GM12865 (cell line): Measurements from ENCODE around the gene MROH8.

Experiments
- DNase-seq: peaks from one replicate; pipeline ENCODE4 v3.0.0; 2010; ENCODE audit warnings: low read depth
- H3K4me3 ChIP-seq: 2 replicates; pipeline ENCODE4 v1.5.1; 2011; ENCODE audit warnings: mild to moderate bottlenecking, low read depth, low read length, control low read depth
- TF ChIP-seq, protein P1 (sequence below): IDR thresholded peaks from 2 replicates; pipeline ENCODE4 v1.5.1; 2011; ENCODE audit warnings: low read length, control low read depth, low read depth, inconsistent platforms; ENCODE audit not compliant: insufficient read depth; ENCODE audit errors: missing control alignments

MROH8 gene

DNA sequence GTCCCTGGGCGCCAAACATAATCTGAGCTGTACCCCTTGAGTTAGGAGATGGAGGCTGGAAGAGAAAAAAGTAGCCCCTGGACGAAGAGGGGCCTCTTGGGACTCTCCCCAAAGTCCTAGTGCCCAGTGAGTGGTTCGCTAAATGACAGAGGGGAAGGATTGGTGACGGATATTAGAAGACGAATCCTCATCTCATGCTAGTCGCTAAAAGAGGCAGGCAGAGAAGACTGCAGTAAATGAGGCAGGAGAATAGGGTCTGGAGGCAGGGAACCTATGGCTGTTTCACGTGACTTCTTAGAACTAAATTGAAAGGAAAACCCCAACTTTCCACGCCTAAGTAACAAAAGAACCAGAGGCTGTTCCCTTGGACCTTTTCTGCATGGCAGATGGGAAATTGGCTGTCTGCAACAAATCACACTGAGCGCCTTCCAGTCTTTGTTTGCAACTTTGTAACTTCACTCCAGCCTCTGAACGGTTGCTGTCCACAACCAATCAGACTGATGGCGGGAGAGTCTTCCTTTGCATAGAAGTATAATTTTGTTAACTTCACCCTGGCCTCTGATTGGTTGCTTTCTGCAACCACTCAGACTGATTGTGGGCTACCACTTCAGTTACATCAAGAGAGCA lies 82.8 kb downstream of the MROH8 start:
- TF ChIP-seq, protein P1, sequence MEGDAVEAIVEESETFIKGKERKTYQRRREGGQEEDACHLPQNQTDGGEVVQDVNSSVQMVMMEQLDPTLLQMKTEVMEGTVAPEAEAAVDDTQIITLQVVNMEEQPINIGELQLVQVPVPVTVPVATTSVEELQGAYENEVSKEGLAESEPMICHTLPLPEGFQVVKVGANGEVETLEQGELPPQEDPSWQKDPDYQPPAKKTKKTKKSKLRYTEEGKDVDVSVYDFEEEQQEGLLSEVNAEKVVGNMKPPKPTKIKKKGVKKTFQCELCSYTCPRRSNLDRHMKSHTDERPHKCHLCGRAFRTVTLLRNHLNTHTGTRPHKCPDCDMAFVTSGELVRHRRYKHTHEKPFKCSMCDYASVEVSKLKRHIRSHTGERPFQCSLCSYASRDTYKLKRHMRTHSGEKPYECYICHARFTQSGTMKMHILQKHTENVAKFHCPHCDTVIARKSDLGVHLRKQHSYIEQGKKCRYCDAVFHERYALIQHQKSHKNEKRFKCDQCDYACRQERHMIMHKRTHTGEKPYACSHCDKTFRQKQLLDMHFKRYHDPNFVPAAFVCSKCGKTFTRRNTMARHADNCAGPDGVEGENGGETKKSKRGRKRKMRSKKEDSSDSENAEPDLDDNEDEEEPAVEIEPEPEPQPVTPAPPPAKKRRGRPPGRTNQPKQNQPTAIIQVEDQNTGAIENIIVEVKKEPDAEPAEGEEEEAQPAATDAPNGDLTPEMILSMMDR, result no peak
- DNase-seq, result peak; percentile 71
- H3K4me3 ChIP-seq, result peak overlapping the region; percentile 73

- H3K4me3 ChIP-seq, result peak within 1 kb of the TSS; percentile 73
- peak; percentile 95 for DNase-seq
- TF ChIP-seq, protein P1, result no peak
Measured at GRCh38 chr20:37095599-37096414, 83.5 kb downstream of the MROH8 start, which contains the start of gene RBL1. Gene RBL1, minus strand, starts transcription at chr20:37095997. Its CDS starts 69 bp downstream, at chr20:37095928.

- TF ChIP-seq, protein P1, result no peak
- H3K4me3 ChIP-seq, result peak overlapping the region; percentile 73
- peak; percentile 75 for DNase-seq
Measured at GRCh38 chr20:37095108-37095598, 84.2 kb downstream of the MROH8 start.

DNA sequence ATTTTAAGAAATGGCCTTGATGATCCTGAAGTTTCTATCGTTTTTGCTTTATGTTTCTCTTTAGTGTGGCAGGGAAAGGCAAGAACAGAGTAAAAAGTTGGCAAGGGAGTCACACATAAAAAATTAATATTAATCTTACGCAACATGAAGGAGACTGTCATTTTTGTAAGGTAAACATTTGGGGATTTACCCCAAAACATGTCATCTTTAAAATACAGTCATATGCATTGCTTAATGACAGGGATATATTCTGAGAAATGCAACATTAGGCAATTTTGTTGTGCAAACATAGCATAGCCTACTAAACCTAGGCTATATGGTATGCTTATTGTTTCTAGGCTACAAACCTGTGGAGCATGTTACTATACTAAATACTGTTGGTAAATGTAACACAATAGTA lies 88.9 kb downstream of the MROH8 start:
- TF ChIP-seq, protein P1, result no peak
- H3K4me3 ChIP-seq, result no peak overlapping the region
- no peak for DNase-seq

GRCh38 chr20:37081717-37082289 lies 97.5 kb downstream of the MROH8 start:
- DNase-seq, result peak; percentile 32
- TF ChIP-seq, protein P1, result peak; percentile 55
- no peak overlapping the region for H3K4me3 ChIP-seq

GRCh38 chr20:37077009-37077408 lies 102.3 kb downstream of the MROH8 start:
- DNase-seq, result no peak
- H3K4me3 ChIP-seq, result no peak overlapping the region
- TF ChIP-seq, protein P1, result no peak
